Measurements from ENCODE around the gene CFLAR. TPM values are rescaled to one million over a fixed set of nuclear protein-coding genes. Genes with fewer than 3 reads are reported as not detected.
A peak's percentile ranks its signal among the peaks of the same experiment; 100 is the strongest.

The CFLAR gene
- total and polyA plus RNA-seq, 9 of the 15 experiments (the other 6 are each of a cell fraction or from before 2014, with no cell fraction given) = 27.5 to 102 (median 54.0) TPM

DNA sequence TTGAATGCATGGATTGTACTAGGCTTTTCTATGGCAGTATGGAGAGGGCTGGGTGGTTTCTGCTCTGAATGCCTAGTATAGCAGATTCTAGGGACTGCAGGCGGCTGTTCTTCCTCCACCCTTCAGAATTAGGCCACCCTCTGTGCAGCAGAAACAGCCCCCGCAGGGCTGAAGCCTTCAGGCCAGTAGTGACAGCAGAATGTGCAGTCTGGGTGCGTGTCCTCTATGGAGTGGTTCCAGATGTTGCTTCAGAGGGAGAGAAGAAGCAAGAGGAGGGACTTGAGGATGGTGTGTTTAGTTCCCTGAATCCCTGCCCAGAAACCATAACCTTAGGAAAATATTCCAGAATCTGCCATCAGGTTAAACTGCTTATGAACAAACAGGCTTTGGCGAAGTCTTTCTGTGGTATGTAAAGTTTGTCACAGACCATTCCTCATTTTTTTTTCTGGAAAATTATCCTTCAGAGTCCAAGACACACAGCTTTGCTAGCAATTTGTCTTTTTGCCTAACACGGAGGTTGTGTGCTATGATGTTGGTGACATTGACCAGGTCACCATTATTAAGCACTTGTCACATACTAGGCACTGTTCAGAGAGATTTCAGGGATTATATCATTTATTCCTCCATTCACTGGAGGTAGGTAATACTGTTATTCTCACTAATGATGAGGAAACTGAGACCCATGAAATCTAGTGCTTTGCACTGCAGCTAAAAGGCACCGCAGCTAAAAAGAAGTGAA is 88.1 kb downstream of the CFLAR start:
- H2AFZ ChIP-seq (ENCODE audit: low read depth, low read length) = no peak overlapping the region
- TF ChIP-seq ZNF431 (CRISPR knock-in tag; IDR thresholded peaks at IDR 0.05) (no peak), CREBBP (IDR thresholded peaks at IDR 0.05; ENCODE audit: low read depth, low read length) (no peak)
- 78% methylated on average over 5 of the region's 6 CpGs for WGBS (ENCODE audit: insufficient coverage, low coverage, missing lambda C conversion rate)
- in situ Hi-C loops (cut with MboI) = loop anchor here (25.0 kb wide), 1 partner anchor 1242 kb away; the partner anchor contains the start of genes MAIP1 and TYW5
- H3K4me3 ChIP-seq = no peak overlapping the region
- BruUV-seq (replicated peaks) = no TSS peak
- ChIA-PET CTCF (ENCODE audit: low intra/inter-chr PET ratio) (no interaction called here), POLR2A (no interaction called here)
- no peak overlapping the region for H3K9ac ChIP-seq (ENCODE audit: insufficient read depth in 1 of 2, low read depth in 2 of 2, low read length in 2 of 2)
- no peak overlapping the region for H3K4me2 ChIP-seq (ENCODE audit: insufficient read depth, low read length)
- DNase-seq (ENCODE audit: extremely low read depth in 1 of 4, low spot score in 3 of 4) = no peak
- intact Hi-C loops (cut with micrococcal nuclease) = no loop called here
- H3K9me3 ChIP-seq (replicated peaks; ENCODE audit: control insufficient read depth, insufficient read depth, low read depth, low read length) = no peaks in the 10 kb centered on the region
- no peaks in the 10 kb centered on the region for H3K9me1 ChIP-seq (ENCODE audit: control insufficient read depth, insufficient read depth, low read length)
- H3K79me2 ChIP-seq (ENCODE audit: control insufficient read depth, insufficient read depth, low read length) = no peaks in the 10 kb centered on the region
- H3K4me1 ChIP-seq (replicated peaks in 1 of 2; ENCODE audit: control insufficient read depth in 2 of 2, insufficient read depth in 2 of 2, low read length in 2 of 2) = no peaks in the 10 kb centered on the region
- 0 out of 3 replicates have a peak, but pooled peaks have one; percentile 42 for ATAC-seq
- no peaks in the 10 kb centered on the region for H4K20me1 ChIP-seq (replicated peaks; ENCODE audit: control insufficient read depth, insufficient read depth, low read length)
- FAIRE-seq = no peak
- H3K36me3 ChIP-seq (ENCODE audit: control insufficient read depth, insufficient read depth, low read length) = peaks cover 28% of the 10 kb centered on the region
- no peak overlapping the region for H3K27ac ChIP-seq (ENCODE audit: extremely low read depth, low read depth, low read length)
- no peaks in the 10 kb centered on the region for H3K27me3 ChIP-seq (ENCODE audit: control insufficient read depth in 2 of 2, insufficient read depth in 2 of 2, low read length in 2 of 2)

GRCh38 chr2:201204655-201205514 is 88.9 kb downstream of the CFLAR start:
- Histone ChIP-seq H3K4me2 (ENCODE audit: insufficient read depth, low read length) (no peak overlapping the region), H3K27me3 (ENCODE audit: control insufficient read depth in 2 of 2, insufficient read depth in 2 of 2, low read length in 2 of 2) (no peaks in the 10 kb centered on the region), H3K9me3 (replicated peaks; ENCODE audit: control insufficient read depth, insufficient read depth, low read depth, low read length) (no peaks in the 10 kb centered on the region), H3K79me2 (ENCODE audit: control insufficient read depth, insufficient read depth, low read length) (no peaks in the 10 kb centered on the region), H3K27ac (ENCODE audit: extremely low read depth, low read depth, low read length) (no peak overlapping the region), H4K20me1 (replicated peaks; ENCODE audit: control insufficient read depth, insufficient read depth, low read length) (no peaks in the 10 kb centered on the region), H3K9ac (ENCODE audit: insufficient read depth in 1 of 2, low read depth in 2 of 2, low read length in 2 of 2) (no peak overlapping the region), H3K36me3 (ENCODE audit: control insufficient read depth, insufficient read depth, low read length) (peaks cover 29% of the 10 kb centered on the region), H3K4me1 (replicated peaks in 1 of 2; ENCODE audit: control insufficient read depth in 2 of 2, insufficient read depth in 2 of 2, low read length in 2 of 2) (no peaks in the 10 kb centered on the region), H2AFZ (ENCODE audit: low read depth, low read length) (no peak overlapping the region), H3K9me1 (ENCODE audit: control insufficient read depth, insufficient read depth, low read length) (no peaks in the 10 kb centered on the region), H3K4me3 (no peak overlapping the region)
- 81% methylated on average over 7 of the region's 9 CpGs for WGBS (ENCODE audit: insufficient coverage, low coverage, missing lambda C conversion rate)
- FAIRE-seq (no peak), ATAC-seq (no peak), DNase-seq (ENCODE audit: extremely low read depth in 1 of 4, low spot score in 3 of 4) (no peak)
- ChIA-PET CTCF (ENCODE audit: low intra/inter-chr PET ratio) (no interaction called here), POLR2A (no interaction called here)
- intact Hi-C loops (cut with micrococcal nuclease) = no loop called here
- in situ Hi-C loops (cut with MboI) = loop anchor here (25.0 kb wide), 1 partner anchor 1243 kb away; the partner anchor contains the start of genes MAIP1 and TYW5
- no TSS peak for BruUV-seq (replicated peaks)
- no peak for TF ChIP-seq ZMIZ1 (IDR thresholded peaks at IDR 0.05; ENCODE audit: low read depth in 2 of 2, low read length in 2 of 2)
- no peak for TF ChIP-seq ZNF316 (IDR thresholded peaks at IDR 0.05)
- no peak for TF ChIP-seq STAG1 (CRISPR knock-in tag; IDR thresholded peaks at IDR 0.05; ENCODE audit: borderline replicate concordance)
- no peak for TF ChIP-seq PHF8 (IDR thresholded peaks at IDR 0.05; ENCODE audit: borderline replicate concordance, low read length)
- TF ChIP-seq, protein P1, sequence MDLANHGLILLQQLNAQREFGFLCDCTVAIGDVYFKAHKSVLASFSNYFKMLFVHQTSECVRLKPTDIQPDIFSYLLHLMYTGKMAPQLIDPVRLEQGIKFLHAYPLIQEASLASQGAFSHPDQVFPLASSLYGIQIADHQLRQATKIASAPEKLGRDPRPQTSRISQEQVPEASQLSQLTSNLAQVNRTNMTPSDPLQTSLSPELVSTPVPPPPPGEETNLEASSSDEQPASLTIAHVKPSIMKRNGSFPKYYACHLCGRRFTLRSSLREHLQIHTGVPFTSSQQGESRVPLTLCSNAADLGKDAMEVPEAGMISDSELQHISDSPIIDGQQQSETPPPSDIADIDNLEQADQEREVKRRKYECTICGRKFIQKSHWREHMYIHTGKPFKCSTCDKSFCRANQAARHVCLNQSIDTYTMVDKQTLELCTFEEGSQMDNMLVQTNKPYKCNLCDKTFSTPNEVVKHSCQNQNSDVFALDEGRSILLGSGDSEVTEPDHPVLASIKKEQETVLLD (IDR thresholded peaks at IDR 0.05) = no peak
- no peak for TF ChIP-seq POLR2AphosphoS2 (IDR thresholded peaks at IDR 0.05; ENCODE audit: low read length)

Measured in K562 (cell line).